OCI-LY1 (cell line): ENCODE measurements around the gene MIER3.

Experiments used
- CTCF ChIP-seq: fragments of 200-600 bp; sonication (generic), shearing (Covaris generic); IDR thresholded peaks from 2 replicates; pipeline ENCODE4 v1.5.1; 2017; ENCODE audit warnings: mild to moderate bottlenecking, antibody characterized with exemption, low read length, moderate library complexity, mixed read lengths
- EZH2 ChIP-seq: fragments of 200-600 bp; sonication (generic), shearing (Covaris generic); IDR thresholded peaks from 2 replicates; pipeline ENCODE4 v1.8.0; 2017; ENCODE audit warnings: borderline replicate concordance, mixed run types, mild to moderate bottlenecking, antibody characterized with exemption, low read length, moderate library complexity, mixed read lengths

- TF ChIP-seq CTCF (no peak), EZH2 (no peak)
Measured at GRCh38 chr5:56896763-56897162, 55.2 kb downstream of the MIER3 start.
